Body of pancreas (tissue), 4 donors: ENCODE measurements around the gene PHKA2.

ENCODE experiments used
- POLR2A ChIP-seq, 3 donors: fragments of 450-650 bp; IDR thresholded peaks; one replicate each; pipeline ENCODE4 v1.6.1; 2016; ENCODE audit warnings: antibody characterized with exemption in 3 of 3, mild to moderate bottlenecking in 2 of 3
- TF ChIP-seq, protein P1 (sequence below), 7 experiments: fragments of 450-650 bp in 4 of 7; fragments of 200-600 bp in 3 of 7; sonication (generic) in 3 of 7; IDR thresholded peaks; one replicate each; pipeline ENCODE4 v1.5.1; 2016 to 2019; ENCODE audit warnings: antibody characterized with exemption in 7 of 7

DNA sequence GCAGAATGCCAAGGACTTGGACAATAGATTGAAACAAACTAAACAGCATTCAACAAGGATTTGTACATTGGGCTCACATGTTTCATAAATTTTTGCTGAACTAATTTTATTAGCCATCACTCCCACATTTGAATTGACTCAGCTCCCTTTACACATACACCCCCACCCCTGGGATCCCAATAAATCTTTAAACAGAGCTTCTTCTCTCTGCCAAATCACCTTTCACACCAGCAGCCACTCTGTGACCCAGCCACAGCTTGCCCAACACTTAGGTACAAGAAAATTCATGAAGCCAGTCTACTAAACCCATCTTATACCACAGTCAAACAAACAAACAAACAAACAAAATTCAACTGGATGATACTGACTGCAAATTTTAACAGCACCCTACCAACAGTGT is 21.6 kb downstream of the PHKA2 start:
- TF ChIP-seq, protein P1, sequence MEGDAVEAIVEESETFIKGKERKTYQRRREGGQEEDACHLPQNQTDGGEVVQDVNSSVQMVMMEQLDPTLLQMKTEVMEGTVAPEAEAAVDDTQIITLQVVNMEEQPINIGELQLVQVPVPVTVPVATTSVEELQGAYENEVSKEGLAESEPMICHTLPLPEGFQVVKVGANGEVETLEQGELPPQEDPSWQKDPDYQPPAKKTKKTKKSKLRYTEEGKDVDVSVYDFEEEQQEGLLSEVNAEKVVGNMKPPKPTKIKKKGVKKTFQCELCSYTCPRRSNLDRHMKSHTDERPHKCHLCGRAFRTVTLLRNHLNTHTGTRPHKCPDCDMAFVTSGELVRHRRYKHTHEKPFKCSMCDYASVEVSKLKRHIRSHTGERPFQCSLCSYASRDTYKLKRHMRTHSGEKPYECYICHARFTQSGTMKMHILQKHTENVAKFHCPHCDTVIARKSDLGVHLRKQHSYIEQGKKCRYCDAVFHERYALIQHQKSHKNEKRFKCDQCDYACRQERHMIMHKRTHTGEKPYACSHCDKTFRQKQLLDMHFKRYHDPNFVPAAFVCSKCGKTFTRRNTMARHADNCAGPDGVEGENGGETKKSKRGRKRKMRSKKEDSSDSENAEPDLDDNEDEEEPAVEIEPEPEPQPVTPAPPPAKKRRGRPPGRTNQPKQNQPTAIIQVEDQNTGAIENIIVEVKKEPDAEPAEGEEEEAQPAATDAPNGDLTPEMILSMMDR (IDR thresholded peaks at IDR 0.05), result no peak
- no peak for TF ChIP-seq POLR2A (IDR thresholded peaks at IDR 0.05)
